PC-3 (cell line): ENCODE data around the gene SARDH. TPM values are rescaled to one million over a fixed set of nuclear protein-coding genes. Genes with fewer than 3 reads are reported as not detected.

ENCODE experiments used
- ATAC-seq: fragments of 200-7000 bp; cut with Tn5 transposase; 2 replicates; pipeline ENCODE4 v1.9.1; 2020; ENCODE audit warnings: mild to moderate bottlenecking, moderate library complexity
- BruUV-seq: library from RNA; stranded (reverse); fragments of 400-500 nt; replicated peaks from 2 replicates; lab custom pipeline; 2021; lab: Mats Ljungman, UMichigan
- CTCF ChIA-PET: fragments of 300-600 bp; sonication (Branson Sonifier 250); formaldehyde crosslinking; loops from one replicate; lab custom pipeline; 2022; ENCODE audit warnings: antibody characterized with exemption; lab: Charles Lee
- POLR2A ChIA-PET: fragments of 300-600 bp; sonication (Branson Sonifier 250); formaldehyde crosslinking; loops from one replicate; lab custom pipeline; 2022; ENCODE audit warnings: antibody characterized with exemption; ENCODE audit not compliant: unreplicated experiment; lab: Charles Lee
- DNase-seq: peaks from one replicate; pipeline ENCODE4 v3.0.0-alpha.2; 2015
- H2AFZ ChIP-seq: fragments of 300-600 bp; sonication (generic); 2 replicates; pipeline ENCODE4 v1.6.0; 2016; ENCODE audit warnings: antibody characterized with exemption, low read length
- H3F3A ChIP-seq: fragments of 300-600 bp; sonication (generic); one replicate; pipeline ENCODE4 v1.6.0; 2017; ENCODE audit warnings: antibody characterized with exemption, low read length, control low read depth, mild to moderate bottlenecking; ENCODE audit not compliant: unreplicated experiment
- H3K27ac ChIP-seq: fragments of 300-600 bp; sonication (generic); 2 replicates; pipeline ENCODE4 v1.5.1; 2016; ENCODE audit warnings: mild to moderate bottlenecking, low read length
- H3K27me3 ChIP-seq: fragments of 300-600 bp; sonication (generic); 2 replicates; pipeline ENCODE4 v1.6.1; 2016; ENCODE audit warnings: low read length, mixed read lengths
- H3K36me3 ChIP-seq: fragments of 300-600 bp; sonication (generic); 2 replicates; pipeline ENCODE4 v1.6.1; 2016; ENCODE audit warnings: low read depth, mixed run types, low read length, mixed read lengths
- H3K4me1 ChIP-seq: fragments of 300-600 bp; sonication (generic); 2 replicates; pipeline ENCODE4 v1.5.1; 2016; ENCODE audit warnings: low read length; ENCODE audit not compliant: insufficient read depth
- H3K4me2 ChIP-seq: fragments of 300-600 bp; sonication (generic); 2 replicates; pipeline ENCODE4 v1.6.0; 2016; ENCODE audit warnings: low read length
- H3K4me3 ChIP-seq: fragments of 300-600 bp; sonication (generic); 2 replicates; pipeline ENCODE4 v1.5.1; 2016; ENCODE audit warnings: mild to moderate bottlenecking, low read length, mixed read lengths
- H3K79me2 ChIP-seq: fragments of 300-600 bp; sonication (generic); 2 replicates; pipeline ENCODE4 v1.6.1; 2017; ENCODE audit warnings: low read length, mixed read lengths
- H3K9ac ChIP-seq: fragments of 300-600 bp; sonication (generic); 2 replicates; pipeline ENCODE4 v1.6.0; 2016; ENCODE audit warnings: mild to moderate bottlenecking, low read length
- H3K9me2 ChIP-seq: fragments of 300-600 bp; sonication (generic); replicated peaks from 2 replicates; pipeline ENCODE4 v1.6.1; 2016; ENCODE audit warnings: mixed run types, low read length, mixed read lengths
- H3K9me3 ChIP-seq: fragments of 300-600 bp; sonication (generic); 2 replicates; pipeline ENCODE4 v1.6.1; 2016; ENCODE audit warnings: low read length, mixed read lengths
- H4K20me1 ChIP-seq: fragments of 300-600 bp; sonication (generic); 2 replicates; pipeline ENCODE4 v1.6.1; 2016; ENCODE audit warnings: low read length, mixed read lengths
- CTCF ChIP-seq: fragments of 300-600 bp; sonication (generic); conservative IDR thresholded peaks from 2 replicates; pipeline ENCODE4 v1.5.1; 2017; ENCODE audit warnings: antibody characterized with exemption, low read depth, mild to moderate bottlenecking, low read length
- EZH2 ChIP-seq: fragments of 300-600 bp; sonication (generic); IDR thresholded peaks from one replicate; pipeline ENCODE4 v1.6.1; 2017; ENCODE audit warnings: antibody characterized with exemption, mild to moderate bottlenecking, low read length; ENCODE audit not compliant: unreplicated experiment
- EZH2phosphoT487 ChIP-seq: fragments of 300-600 bp; sonication (generic); IDR thresholded peaks from 2 replicates; pipeline ENCODE4 v1.6.1; 2018; ENCODE audit warnings: mild to moderate bottlenecking, antibody characterized with exemption, low read length, borderline replicate concordance
- intact Hi-C: fragments of 100-400 bp; cut with micrococcal nuclease; formaldehyde crosslinking; loops from 2 replicates; pipeline ENCODE4 v1.9.0; 2023
- total RNA-seq: library from RNA; depleted of rRNA; stranded (reverse); fragments of >200 nt; gene quantifications from 2 replicates; pipeline ENCODE4 v1.2.3, GENCODE V29; 2014

Gene SARDH
- total RNA-seq, 1 experiment from 2014 or later: 3.4 TPM

GRCh38 chr9:133696071-133696472 is 42.1 kb downstream of the SARDH start:
- intact Hi-C loops: no loop called here
- Histone ChIP-seq H3K9me2 (no peaks in the 10 kb centered on the region), H3K27ac (no peak overlapping the region), H3K4me1 (peaks cover 13% of the 10 kb centered on the region), H3K27me3 (no peaks in the 10 kb centered on the region), H2AFZ (no peak overlapping the region), H3K4me3 (no peak overlapping the region), H4K20me1 (no peaks in the 10 kb centered on the region), H3K9ac (no peak overlapping the region), H3K9me3 (no peaks in the 10 kb centered on the region), H3K4me2 (no peak overlapping the region), H3F3A (no peaks in the 10 kb centered on the region), H3K36me3 (no peaks in the 10 kb centered on the region), H3K79me2 (no peaks in the 10 kb centered on the region)
- no peak for ATAC-seq
- ChIA-PET CTCF (no interaction called here), POLR2A (no interaction called here)
- no TSS peak for BruUV-seq
- no peak for DNase-seq
- no peak for TF ChIP-seq EZH2phosphoT487
- no peak for TF ChIP-seq EZH2
- no peak for TF ChIP-seq CTCF

GRCh38 chr9:133694686-133695085 is 43.5 kb downstream of the SARDH start:
- no peak overlapping the region for H3K27ac ChIP-seq
- BruUV-seq: no TSS peak
- no peaks in the 10 kb centered on the region for H3K36me3 ChIP-seq
- H3K27me3 ChIP-seq: no peaks in the 10 kb centered on the region
- ChIA-PET POLR2A (no interaction called here), CTCF (no interaction called here)
- H3K4me3 ChIP-seq: no peak overlapping the region
- H3K9me3 ChIP-seq: no peaks in the 10 kb centered on the region
- no peaks in the 10 kb centered on the region for H3F3A ChIP-seq
- intact Hi-C loops: no loop called here
- peaks cover 27% of the 10 kb centered on the region for H3K4me1 ChIP-seq
- no peaks in the 10 kb centered on the region for H3K79me2 ChIP-seq
- no peak for DNase-seq
- H4K20me1 ChIP-seq: no peaks in the 10 kb centered on the region
- H3K9ac ChIP-seq: no peak overlapping the region
- ATAC-seq: no peak
- no peak overlapping the region for H3K4me2 ChIP-seq
- TF ChIP-seq EZH2 (no peak), EZH2phosphoT487 (no peak), CTCF (no peak)
- no peak overlapping the region for H2AFZ ChIP-seq
- no peaks in the 10 kb centered on the region for H3K9me2 ChIP-seq

- no peak overlapping the region for H3K4me3 ChIP-seq
- no peaks in the 10 kb centered on the region for H3K36me3 ChIP-seq
- no peak overlapping the region for H3K9ac ChIP-seq
- no peaks in the 10 kb centered on the region for H3K9me2 ChIP-seq
- H3K27ac ChIP-seq: no peak overlapping the region
- no peaks in the 10 kb centered on the region for H3K79me2 ChIP-seq
- BruUV-seq: no TSS peak
- H2AFZ ChIP-seq: no peak overlapping the region
- no peaks in the 10 kb centered on the region for H3F3A ChIP-seq
- H3K4me2 ChIP-seq: no peak overlapping the region
- H3K9me3 ChIP-seq: no peaks in the 10 kb centered on the region
- peaks cover 28% of the 10 kb centered on the region for H3K4me1 ChIP-seq
- DNase-seq (no peak), ATAC-seq (no peak)
- TF ChIP-seq EZH2: no peak
- TF ChIP-seq EZH2phosphoT487: no peak
- no peak for TF ChIP-seq CTCF
- intact Hi-C loops: no loop called here
- CTCF ChIA-PET: no interaction called here
- no peaks in the 10 kb centered on the region for H4K20me1 ChIP-seq
- H3K27me3 ChIP-seq: no peaks in the 10 kb centered on the region
- POLR2A ChIA-PET: no interaction called here
Observed at GRCh38 chr9:133693703-133694529, 44.2 kb downstream of the SARDH start.
